H1 (cell line): Measurements from ENCODE around the gene AP5Z1. TPM values are rescaled to one million over a fixed set of nuclear protein-coding genes. Genes with fewer than 3 reads are reported as not detected.

Experiments
- CTCF ChIA-PET: fragments of 300-600 bp; sonication (Branson Sonifier 250); formaldehyde crosslinking; loops from one replicate; lab custom pipeline; 2021; ENCODE audit not compliant: partially characterized antibody; lab: Charles Lee
- POLR2A ChIA-PET: fragments of 300-600 bp; sonication (Branson Sonifier 250); formaldehyde crosslinking; loops from one replicate; lab custom pipeline; 2021; ENCODE audit warnings: inconsistent platforms; ENCODE audit not compliant: partially characterized antibody; lab: Charles Lee
- DNase-seq, 2 experiments: peaks; one replicate each; pipeline versions ENCODE4 v3.0.0 to v3.0.0-alpha.2; 2010 to 2022; ENCODE audit warnings: low spot score in 2 of 2, low read depth in 1 of 2, mixed read lengths in 1 of 2
- FAIRE-seq: peaks from 2 replicates; lab custom pipeline; 2011; peaks lifted over from hg19 to GRCh38; lab: Jason Lieb, UNC
- H2AFZ ChIP-seq: 2 replicates; pipeline ENCODE4 v1.8.1; 2012; ENCODE audit warnings: low read length, inconsistent platforms
- H2AK5ac ChIP-seq: 2 replicates; pipeline ENCODE4 v1.6.1; 2013; ENCODE audit warnings: low read depth, low read length
- H2BK120ac ChIP-seq: replicated peaks from 2 replicates; pipeline ENCODE3; 2013; ENCODE audit warnings: low read depth, low read length, inconsistent platforms
- H2BK12ac ChIP-seq: 2 replicates; pipeline ENCODE4 v1.6.1; 2013; ENCODE audit warnings: low read depth, low read length
- H2BK15ac ChIP-seq: 2 replicates; pipeline ENCODE4 v1.6.1; 2013; ENCODE audit warnings: low read length
- H2BK20ac ChIP-seq: 2 replicates; pipeline ENCODE4 v1.6.1; 2013; ENCODE audit warnings: low read length
- H2BK5ac ChIP-seq: 2 replicates; pipeline ENCODE4 v1.6.1; 2013; ENCODE audit warnings: low read depth, low read length
- H3K14ac ChIP-seq: 2 replicates; pipeline ENCODE4 v1.6.1; 2013; ENCODE audit warnings: inconsistent platforms; ENCODE audit not compliant: insufficient read length
- H3K18ac ChIP-seq: 2 replicates; pipeline ENCODE4 v1.6.1; 2013; ENCODE audit warnings: low read length; ENCODE audit errors: extremely low read depth
- H3K23ac ChIP-seq: 2 replicates; pipeline ENCODE4 v1.6.1; 2013; ENCODE audit warnings: inconsistent platforms; ENCODE audit not compliant: insufficient read length
- H3K23me2 ChIP-seq: 2 replicates; pipeline ENCODE4 v1.6.1; 2013; ENCODE audit warnings: low read depth, low read length
- H3K27ac ChIP-seq: 2 replicates; pipeline ENCODE4 v1.6.1; 2011; ENCODE audit warnings: low read depth, low read length, inconsistent platforms
- H3K27me3 ChIP-seq, 4 experiments: replicated peaks in 1 of 4; 1 replicate in 1 of 4; 2 replicates in 3 of 4; pipeline versions ENCODE4 v1.6.1 to v1.8.1; 2011 to 2013; ENCODE audit warnings: low read length in 3 of 4, mild to moderate bottlenecking in 3 of 4, inconsistent platforms in 2 of 4, mixed read lengths in 2 of 4, moderate library complexity in 1 of 4; ENCODE audit not compliant: control insufficient read depth in 3 of 4, insufficient read depth in 3 of 4; ENCODE audit errors: extremely low read depth in 1 of 4
- H3K36me3 ChIP-seq, 4 experiments: 2 replicates each; pipeline versions ENCODE4 v1.6.1 to v1.8.1; 2011 to 2013; ENCODE audit warnings: mild to moderate bottlenecking in 4 of 4, low read length in 3 of 4, moderate library complexity in 2 of 4, control low read depth in 1 of 4, inconsistent platforms in 1 of 4; ENCODE audit not compliant: insufficient read depth in 4 of 4, control insufficient read depth in 2 of 4
- H3K4ac ChIP-seq: replicated peaks from 2 replicates; pipeline ENCODE3; 2013; ENCODE audit warnings: low read length, low read depth, mixed read lengths, inconsistent platforms; ENCODE audit not compliant: insufficient read length
- H3K4me1 ChIP-seq, 4 experiments: replicated peaks in 1 of 4; 1 replicate in 1 of 4; 2 replicates in 3 of 4; pipeline versions ENCODE4 v1.6.1 to v1.8.1; 2011 to 2013; ENCODE audit warnings: low read length in 3 of 4, inconsistent platforms in 2 of 4, mixed read lengths in 1 of 4; ENCODE audit not compliant: insufficient read depth in 4 of 4, control insufficient read depth in 3 of 4
- H3K4me2 ChIP-seq, 2 experiments: 2 replicates each; pipeline versions ENCODE4 v1.6.1 to v1.8.1; 2011 to 2013; ENCODE audit warnings: low read depth in 2 of 2, low read length in 2 of 2, control low read depth in 1 of 2, inconsistent platforms in 1 of 2, mild to moderate bottlenecking in 1 of 2; ENCODE audit not compliant: insufficient read depth in 1 of 2
- H3K4me3 ChIP-seq, 4 experiments: fragments of 200-600, 300-600 bp in 1 of 4; sonication (generic), shearing (Covaris generic), sonication (Bioruptor Twin) in 1 of 4; 2 replicates each; pipeline versions ENCODE4 v1.5.1 to v1.8.1; 2011 to 2016; ENCODE audit warnings: low read length in 4 of 4, low read depth in 3 of 4, control low read depth in 2 of 4, inconsistent platforms in 2 of 4, mild to moderate bottlenecking in 2 of 4, mixed read lengths in 1 of 4, moderate library complexity in 1 of 4; ENCODE audit not compliant: insufficient read depth in 2 of 4; ENCODE audit errors: extremely low read depth in 1 of 4
- H3K56ac ChIP-seq: replicated peaks from 2 replicates; pipeline ENCODE3; 2013; ENCODE audit warnings: low read depth, mild to moderate bottlenecking, mixed read lengths, low read length, inconsistent platforms; ENCODE audit not compliant: insufficient read length
- H3K79me1 ChIP-seq: 2 replicates; pipeline ENCODE4 v1.6.1; 2013; ENCODE audit warnings: low read depth, low read length, control low read depth
- H3K79me2 ChIP-seq, 2 experiments: 2 replicates each; pipeline versions ENCODE4 v1.6.1 to v1.8.1; 2012 to 2013; ENCODE audit warnings: low read length in 2 of 2, mild to moderate bottlenecking in 2 of 2, inconsistent platforms in 1 of 2; ENCODE audit not compliant: insufficient read depth in 2 of 2, control insufficient read depth in 1 of 2
- H3K9ac ChIP-seq, 4 experiments: replicated peaks in 1 of 4; 1 replicate in 1 of 4; 2 replicates in 3 of 4; pipeline versions ENCODE4 v1.6.1 to v1.8.1; 2011 to 2013; ENCODE audit warnings: low read depth in 3 of 4, low read length in 3 of 4, control low read depth in 2 of 4, mild to moderate bottlenecking in 2 of 4, moderate library complexity in 2 of 4, inconsistent platforms in 1 of 4; ENCODE audit errors: extremely low read depth in 1 of 4
- H3K9me3 ChIP-seq, 2 experiments: 2 replicates each; pipeline versions ENCODE4 v1.6.1 to v1.8.1; 2012 to 2013; ENCODE audit warnings: mild to moderate bottlenecking in 2 of 2, moderate library complexity in 2 of 2, control low read depth in 1 of 2, inconsistent platforms in 1 of 2, low read depth in 1 of 2, low read length in 1 of 2, mixed read lengths in 1 of 2; ENCODE audit not compliant: insufficient read depth in 2 of 2
- H4K20me1 ChIP-seq, 2 experiments: replicated peaks in 1 of 2; 2 replicates each; pipeline versions ENCODE3 to v1.8.1; 2011 to 2013; ENCODE audit warnings: inconsistent platforms in 2 of 2, low read length in 2 of 2, mild to moderate bottlenecking in 1 of 2; ENCODE audit not compliant: insufficient read depth in 2 of 2, control insufficient read depth in 1 of 2
- H4K5ac ChIP-seq: 2 replicates; pipeline ENCODE4 v1.6.1; 2013; ENCODE audit warnings: low read length, low read depth, mixed read lengths, inconsistent platforms; ENCODE audit not compliant: insufficient read length
- H4K8ac ChIP-seq: 2 replicates; pipeline ENCODE4 v1.8.0; 2013; ENCODE audit warnings: mild to moderate bottlenecking, moderate library complexity, low read length, inconsistent platforms; ENCODE audit not compliant: insufficient read depth; ENCODE audit errors: extremely low read depth
- H4K91ac ChIP-seq: replicated peaks from 2 replicates; pipeline ENCODE3; 2013; ENCODE audit warnings: low read length, mixed read lengths, inconsistent platforms; ENCODE audit not compliant: insufficient read length
- ATF2 ChIP-seq: IDR thresholded peaks from 2 replicates; pipeline ENCODE4 v1.6.1; 2012; ENCODE audit warnings: low read length, inconsistent platforms
- BCL11A ChIP-seq, 2 experiments: IDR thresholded peaks; one replicate each; pipeline ENCODE4 v1.6.1; 2011; ENCODE audit warnings: low read depth in 2 of 2, low read length in 2 of 2, mild to moderate bottlenecking in 2 of 2
- CBX5 ChIP-seq: fragments of 300-800, 300-1000 bp; sonication (generic); IDR thresholded peaks from 2 replicates; pipeline ENCODE4 v1.7.1; 2016; ENCODE audit warnings: antibody characterized with exemption, low read length, low read depth
- CTBP2 ChIP-seq: IDR thresholded peaks from 2 replicates; pipeline ENCODE4 v1.7.0; 2011; ENCODE audit warnings: borderline replicate concordance, mild to moderate bottlenecking, moderate library complexity, mixed read lengths, low read length; ENCODE audit not compliant: insufficient read depth, insufficient read length
- GABPA ChIP-seq: IDR thresholded peaks from 2 replicates; pipeline ENCODE4 v1.6.1; 2011; ENCODE audit warnings: mild to moderate bottlenecking, low read length, moderate library complexity, borderline replicate concordance; ENCODE audit not compliant: insufficient read depth
- RAD21 ChIP-seq, 2 experiments: IDR thresholded peaks in 1 of 2; conservative IDR thresholded peaks in 1 of 2; 2 replicates each; pipeline ENCODE4 v1.6.1; 2011; ENCODE audit warnings: low read depth in 2 of 2, low read length in 2 of 2, improper control_type of control experiment in 1 of 2, inconsistent platforms in 1 of 2, mild to moderate bottlenecking in 1 of 2, moderate library complexity in 1 of 2
- SRF ChIP-seq: IDR thresholded peaks from 2 replicates; pipeline ENCODE4 v1.6.1; 2011; ENCODE audit warnings: mild to moderate bottlenecking, low read depth, low read length, moderate library complexity
- ZNF274 ChIP-seq: IDR thresholded peaks from 2 replicates; pipeline ENCODE4 v1.7.0; 2012; ENCODE audit warnings: low read length, borderline replicate concordance; ENCODE audit errors: extremely low read depth
- WGBS, 2 experiments: shearing (Covaris generic) in 1 of 2; methylation state at CpG; one replicate each; pipeline versions ENCODE4 v1.1.6 to v1.1.7; 2013 to 2015; ENCODE audit warnings: low lambda C conversion rate in 2 of 2, mixed read lengths in 2 of 2, inconsistent platforms in 1 of 2, low coverage in 1 of 2, missing lambda C conversion rate in 1 of 2; ENCODE audit not compliant: insufficient replicate concordance in 2 of 2, insufficient coverage in 1 of 2, insufficient read length in 1 of 2; ENCODE audit errors: extremely low coverage in 1 of 2, missing lambda C conversion rate in 1 of 2; 5-methylcytosine and 5-hydroxymethylcytosine counted together
- polyA plus RNA-seq, 7 experiments: library from polyadenylated mRNA; depleted of rRNA in 3 of 7; stranded (reverse) in 5 of 7; unstranded in 2 of 7; fragments of >200 nt in 5 of 7; fragments of 200-250 nt in 2 of 7; gene quantifications; 1 replicate in 5 of 7; 2 replicates in 1 of 7; 4 replicates in 1 of 7; pipeline versions ENCODE4 v1.2.1 to v1.2.3, GENCODE V29; 2011 to 2013; ENCODE audit warnings: missing spikeins in 2 of 7, mixed read lengths in 2 of 7
- total RNA-seq: library from RNA; stranded (reverse); fragmentation: NEBNext Ultra II Directional; extraction: Animal tissue kit (Norgen Biotek cat#: 25700); gene quantifications from 2 replicates; pipeline ENCODE4 v1.2.1, GENCODE V29; 2021

Gene AP5Z1
- total and polyA plus RNA-seq, 2 of the 8 experiments (the other 6 are each of a cell fraction or from before 2014, with no cell fraction given) = 24.0 to 24.7 TPM

- Histone ChIP-seq H2BK15ac (no peak overlapping the region), H3K79me2 (no peaks in the 10 kb centered on the region), H4K5ac (no peak overlapping the region), H2AK5ac (no peak overlapping the region), H2BK20ac (no peak overlapping the region), H3K14ac (no peak overlapping the region), H2BK5ac (no peak overlapping the region), H4K20me1 (peaks cover 10 to 22% of the 10 kb centered on the region in 2 experiments), H3K79me1 (no peaks in the 10 kb centered on the region), H3K56ac (no peak overlapping the region), H2BK120ac (no peak overlapping the region), H3K23ac (no peak overlapping the region), H3K9ac (no peak overlapping the region), H2BK12ac (no peak overlapping the region), H3K4me1 (peaks cover 0 to 3% (median 3%) of the 10 kb centered on the region in 4 experiments; a peak in 6 of 7 replicates), H3K36me3 (no peaks in the 10 kb centered on the region), H4K8ac (peak overlapping the region; percentile 51; the same call in 1 of the 2 replicates), H3K9me3 (no peaks in the 10 kb centered on the region), H3K18ac (no peak overlapping the region), H3K27ac (no peak overlapping the region), H4K91ac (no peak overlapping the region), H3K27me3 (peaks cover 0 to 20% (median 14%) of the 10 kb centered on the region in 4 experiments; a peak in 6 of 7 replicates), H3K4ac (no peak overlapping the region), H3K23me2 (no peaks in the 10 kb centered on the region), H2AFZ (no peak overlapping the region), H3K4me2 (no peak overlapping the region), H3K4me3 (no peak overlapping the region)
- FAIRE-seq (no peak), DNase-seq (no peak)
- ChIA-PET POLR2A (no interaction called here), CTCF (interaction anchor here (0.6 to 4.0 kb wide), 4 partner anchors 17 to 138 kb away, joined by 3 to 13 read pairs (median 4); no protein-coding TSS in a partner anchor)
- 93% methylated on average over 12 of the region's 14 CpGs; no CpG with 5 or more reads in 1 of the 2 experiments for WGBS, 2 experiments
- TF ChIP-seq SRF = no peak
- TF ChIP-seq RAD21 (IDR thresholded peaks at IDR 0.05 in 1 of 2, conservative IDR thresholded peaks at IDR 0.05 in 1 of 2; ENCODE audit: low read depth in 2 of 2, low read length in 2 of 2) = no peak
- TF ChIP-seq GABPA = no peak
- no peak for TF ChIP-seq CTBP2
- TF ChIP-seq ZNF274 = no peak
- TF ChIP-seq CBX5 = no peak
- no peak for TF ChIP-seq ATF2
- no peak for TF ChIP-seq BCL11A (IDR thresholded peaks at IDR 0.05; ENCODE audit: low read depth in 2 of 2, low read length in 2 of 2)
These were observed 26.1 kb upstream of the AP5Z1 start for GRCh38 chr7:4749363-4749762.
